NCI-H1436 treated with DMSO at 0.1 percent for 48 hours (cell line): ENCODE results near the gene PDXK.

Experiments
- DNase-seq: peaks from one replicate; lab custom pipeline; 2025; lab: John Stamatoyannopoulos, UW

PDXK gene

GRCh38 chr21:43723648-43724047 is 4.7 kb downstream of the PDXK start:
- no peak for DNase-seq

- no peak for DNase-seq
These were observed 8.0 kb downstream of the PDXK start for GRCh38 chr21:43726686-43727518.

- no peak for DNase-seq
These were observed 8.7 kb downstream of the PDXK start for GRCh38 chr21:43727519-43728153.

GRCh38 chr21:43728154-43728466 is 9.2 kb downstream of the PDXK start:
- no peak for DNase-seq

GRCh38 chr21:43728467-43729390 is 9.8 kb downstream of the PDXK start:
- DNase-seq: no peak

GRCh38 chr21:43731476-43731875 is 12.5 kb downstream of the PDXK start:
- DNase-seq: no peak

- no peak for DNase-seq
These were observed 13.2 kb downstream of the PDXK start for GRCh38 chr21:43731891-43732711.

- DNase-seq: no peak
These were observed 14.1 kb downstream of the PDXK start for GRCh38 chr21:43733060-43733459.

- no peak for DNase-seq
These were observed 14.7 kb downstream of the PDXK start for GRCh38 chr21:43733529-43734071.

- DNase-seq: no peak
These were observed 15.4 kb downstream of the PDXK start for GRCh38 chr21:43734131-43734927.

- DNase-seq: no peak
These were observed 15.9 kb downstream of the PDXK start for GRCh38 chr21:43734928-43735229.

- no peak for DNase-seq
These were observed 16.5 kb downstream of the PDXK start for GRCh38 chr21:43735236-43736091.

- no peak for DNase-seq
These were observed 17.4 kb downstream of the PDXK start for GRCh38 chr21:43736224-43736883.

GRCh38 chr21:43737158-43737950 is 18.4 kb downstream of the PDXK start:
- DNase-seq: no peak

- no peak for DNase-seq
These were observed 20.9 kb downstream of the PDXK start for GRCh38 chr21:43739621-43740435.

GRCh38 chr21:43740497-43741156 is 21.7 kb downstream of the PDXK start:
- DNase-seq: no peak
